T-helper 22 cell (primary cell): ENCODE data around the gene ZNF324B.
"Not testable (repeated sequence)": the region's sequence is repeated elsewhere in the genome, so short reads cannot be mapped to it uniquely, and the experiment has no call there.

Source experiments
- DNase-seq: peaks from one replicate; pipeline ENCODE4 v3.0.0-alpha.2; 2020; ENCODE audit warnings: low read depth

ZNF324B gene

GRCh38 chr19:58480481-58480830, 29.0 kb downstream of the ZNF324B start:
- no peak for DNase-seq

- DNase-seq = no peak
Observed at GRCh38 chr19:58480831-58481230, 29.4 kb downstream of the ZNF324B start.

GRCh38 chr19:58482372-58482771, 30.9 kb downstream of the ZNF324B start:
- DNase-seq = no peak

DNA sequence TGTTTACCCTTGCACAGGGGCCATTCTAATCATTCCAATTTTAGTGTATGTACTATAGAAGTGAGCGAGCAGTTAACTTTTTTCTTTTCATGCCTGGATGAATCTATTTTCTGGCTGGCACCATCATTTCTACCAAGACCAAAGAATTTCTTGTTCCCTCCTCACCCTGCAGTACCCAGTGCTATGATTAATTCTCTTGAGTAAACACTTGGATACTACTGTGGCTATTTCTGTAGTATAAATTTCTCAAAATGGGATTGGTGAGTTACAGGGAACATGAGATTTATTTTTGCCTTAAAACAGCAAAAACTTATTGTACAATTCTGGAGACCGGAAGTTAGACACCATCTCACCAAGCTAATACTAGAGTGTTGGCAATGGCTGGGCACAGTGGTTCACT, 32.4 kb downstream of the ZNF324B start:
- DNase-seq = no peak

GRCh38 chr19:58484349-58484748, 32.9 kb downstream of the ZNF324B start:
- DNase-seq = not testable (repeated sequence)

DNA sequence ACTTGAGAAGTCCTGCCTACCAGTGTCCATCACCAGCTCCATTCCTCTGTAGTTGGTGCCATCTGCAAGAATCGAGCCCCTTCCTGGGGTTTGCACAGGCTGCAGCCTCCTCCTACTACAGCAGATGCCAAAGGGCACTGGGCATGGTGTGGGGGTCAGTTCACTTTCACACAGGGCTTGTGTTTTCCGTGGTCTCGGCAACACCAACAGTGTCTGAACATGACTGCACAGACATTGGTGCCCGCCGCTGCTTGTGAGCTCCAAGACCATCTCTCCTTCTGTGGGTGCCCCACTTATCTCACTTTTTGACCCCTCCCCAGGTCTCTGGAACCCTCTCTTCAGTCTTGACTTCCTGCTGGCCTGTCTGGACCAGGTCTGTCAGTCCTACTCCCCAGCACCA, 40.0 kb downstream of the ZNF324B start:
- DNase-seq = no peak

DNA sequence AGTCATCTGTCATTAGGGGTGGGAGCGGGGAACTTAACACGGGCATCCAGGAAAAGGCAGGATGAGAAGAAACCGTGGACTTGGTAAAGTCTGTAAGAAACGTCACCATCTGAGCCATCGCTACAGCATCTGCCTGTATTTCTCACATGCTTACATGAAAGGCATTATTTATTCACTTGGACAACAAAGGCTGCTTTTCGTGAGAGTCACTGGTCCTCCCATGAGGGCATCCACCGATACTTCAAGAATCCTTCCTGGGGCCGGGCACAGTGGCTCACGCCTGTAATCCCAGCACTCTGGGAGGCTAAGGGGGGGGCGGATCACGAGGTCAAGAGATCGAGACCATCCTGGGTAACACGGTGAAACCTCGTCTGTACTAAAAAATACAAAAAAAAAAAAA, 40.8 kb downstream of the ZNF324B start:
- no peak for DNase-seq

GRCh38 chr19:58497634-58498170, 46.3 kb downstream of the ZNF324B start:
- no peak for DNase-seq

DNA sequence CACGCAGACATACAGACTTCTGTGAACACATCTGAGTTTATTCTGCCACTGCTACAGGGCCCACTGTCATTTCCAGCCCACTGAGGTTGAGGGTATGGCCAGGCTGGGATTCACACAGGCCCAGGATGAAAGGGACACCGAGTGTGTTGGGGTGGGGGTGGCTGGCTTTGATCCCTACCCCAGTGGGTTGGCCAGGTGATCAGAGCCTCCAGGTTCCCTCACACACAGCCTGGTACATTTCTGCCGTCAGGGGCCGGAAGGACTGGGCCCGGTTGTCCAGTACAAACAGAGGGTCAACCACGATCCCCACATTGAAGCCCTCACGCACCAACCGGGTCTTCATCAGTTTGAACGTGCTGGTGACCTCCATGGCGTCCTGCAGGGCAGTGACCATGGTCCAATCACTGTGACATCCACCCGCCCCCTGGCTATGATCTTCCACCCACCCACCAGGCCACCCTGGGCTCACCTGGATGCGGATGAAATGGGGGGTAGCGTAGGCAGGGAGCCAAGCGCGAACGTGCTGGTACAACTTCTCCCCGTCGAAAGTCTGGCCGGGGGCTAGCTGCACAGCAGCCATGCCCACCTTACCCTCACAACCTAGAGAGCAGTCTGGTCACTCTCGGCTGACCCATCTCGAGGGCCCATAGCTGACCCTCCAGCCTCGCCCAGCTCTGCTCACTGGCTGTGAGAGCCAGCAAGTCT, 47.0 kb downstream of the ZNF324B start:
- no peak for DNase-seq

DNA sequence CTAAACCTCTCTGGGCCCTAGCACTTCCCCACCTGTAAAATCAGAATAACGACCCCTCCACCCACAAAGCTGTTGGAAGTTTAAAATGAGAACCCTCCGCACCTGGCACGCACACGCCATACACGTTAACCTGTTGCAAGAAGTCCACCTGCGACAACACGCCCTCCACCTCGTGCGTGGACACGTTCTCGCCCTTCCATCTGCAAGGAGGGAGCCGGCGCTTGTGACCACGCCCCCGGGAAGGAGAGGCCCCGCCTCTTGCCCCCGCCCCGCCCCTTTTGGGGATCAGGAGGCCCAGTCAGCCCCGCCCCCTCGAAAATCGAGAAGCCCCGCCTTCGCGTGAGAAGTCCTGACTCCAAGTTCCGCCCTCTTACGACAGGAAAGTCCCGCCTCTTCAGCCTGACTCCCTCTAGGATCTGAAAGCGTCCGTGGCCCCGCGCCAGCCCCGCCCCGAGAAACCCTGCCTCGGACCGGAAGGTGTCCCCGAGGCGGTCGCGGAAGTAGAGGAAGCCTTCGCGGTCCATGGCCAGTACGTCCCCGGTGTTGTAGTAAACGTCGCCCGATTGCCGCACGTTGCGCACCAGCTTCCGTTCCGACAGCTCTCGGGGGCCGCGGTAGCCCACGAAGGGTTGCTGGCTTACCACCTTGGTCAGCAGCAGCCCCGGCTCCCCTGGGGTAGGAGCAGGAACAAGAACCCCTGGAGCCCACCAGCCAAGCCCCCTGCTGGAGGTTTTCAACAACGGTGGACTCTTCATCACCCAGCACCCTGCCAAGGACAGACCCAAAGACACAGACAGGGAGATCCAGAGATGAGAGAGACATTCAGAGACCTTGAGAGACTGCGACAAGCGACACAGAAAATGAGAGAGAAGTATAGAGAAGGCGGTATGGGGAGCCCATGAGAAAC, 47.9 kb downstream of the ZNF324B start:
- DNase-seq = peak; percentile 87

- no peak for DNase-seq
Observed at GRCh38 chr19:58500242-58500641, 48.8 kb downstream of the ZNF324B start.
